Body of pancreas (tissue), 4 donors: Measurements from ENCODE around the gene FHOD3.

Source experiments
- CTCF ChIP-seq, 7 experiments: fragments of 450-650 bp in 4 of 7; fragments of 200-600 bp in 3 of 7; sonication (generic) in 3 of 7; IDR thresholded peaks; one replicate each; pipeline ENCODE4 v1.5.1; 2016 to 2019; ENCODE audit warnings: antibody characterized with exemption in 7 of 7
- POLR2A ChIP-seq, 3 donors: fragments of 450-650 bp; IDR thresholded peaks; one replicate each; pipeline ENCODE4 v1.6.1; 2016; ENCODE audit warnings: antibody characterized with exemption in 3 of 3, mild to moderate bottlenecking in 2 of 3

- TF ChIP-seq POLR2A (IDR thresholded peaks at IDR 0.05) (no peak), CTCF (IDR thresholded peaks at IDR 0.05) (no peak)
These were observed 414.4 kb downstream of the FHOD3 start for GRCh38 chr18:36711813-36712444.
